ENCODE measurements around the gene NME5.
A peak's percentile ranks its signal among the peaks of the same experiment; 100 is the strongest.

NME5 gene

DNA sequence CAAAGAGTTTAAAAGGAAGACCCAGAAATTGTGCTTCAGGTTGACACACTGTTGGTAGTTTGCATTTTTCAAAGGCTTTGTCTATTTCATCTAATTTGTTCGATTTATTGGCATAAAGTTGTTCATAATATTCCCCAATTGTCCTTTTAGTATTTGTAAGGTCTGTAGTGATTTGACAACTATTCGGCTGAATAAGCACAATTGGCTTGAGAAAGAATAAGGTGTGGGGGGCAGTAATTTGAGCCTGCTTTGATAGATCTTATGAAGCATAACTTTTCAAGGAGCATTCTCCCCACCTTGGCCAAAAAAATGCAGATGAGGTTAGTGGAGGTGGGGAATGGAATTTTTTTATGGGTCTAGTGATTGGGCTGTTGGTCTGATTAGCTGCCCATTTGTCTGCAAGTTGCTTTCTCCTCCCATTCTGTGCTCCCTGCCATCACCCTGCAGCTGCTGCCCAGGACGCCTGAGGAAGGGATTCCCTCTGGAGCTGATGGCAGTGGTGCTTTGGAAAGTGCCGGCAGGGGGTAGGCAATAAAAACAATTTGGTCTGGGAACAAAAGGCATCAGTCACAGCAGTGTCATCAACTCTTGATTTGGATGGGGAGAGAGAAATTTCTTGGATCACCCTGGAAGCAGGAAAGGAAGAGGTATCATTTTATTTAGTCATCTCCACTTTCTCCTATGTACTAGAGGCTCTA, 28.8 kb downstream of the NME5 start:
- Histone ChIP-seq H3K9me3 (replicated peaks in 1 of 2; ENCODE audit: control insufficient read depth in 2 of 2, insufficient read depth in 1 of 2, low read depth in 1 of 2, low read length in 2 of 2) (no peaks in the 10 kb centered on the region), H3K23ac (ENCODE audit: low read depth, low read length, poor library complexity) (no peak overlapping the region), H3K79me1 (ENCODE audit: low read depth, low read length) (no peaks in the 10 kb centered on the region), H3K4me3 (ENCODE audit: low read length in 2 of 2) (no peak overlapping the region), H2BK5ac (ENCODE audit: low read length) (no peak overlapping the region), H4K8ac (ENCODE audit: low read depth, low read length) (no peak overlapping the region), H2AK5ac (ENCODE audit: low read depth, low read length) (no peak overlapping the region), H3K27ac (replicated peaks; ENCODE audit: low read length) (no peak overlapping the region), H2BK12ac (ENCODE audit: low read length) (no peak overlapping the region), H3K36me3 (replicated peaks in 1 of 2; ENCODE audit: control insufficient read depth in 2 of 2, insufficient read depth in 2 of 2, low read length in 2 of 2) (no peaks in the 10 kb centered on the region), H3K4me2 (ENCODE audit: insufficient read depth, low read length, poor library complexity, severe bottlenecking) (no peak overlapping the region), H2BK15ac (ENCODE audit: low read length) (no peak overlapping the region), H2AFZ (ENCODE audit: low read length) (no peak overlapping the region), H2BK120ac (ENCODE audit: low read depth, low read length) (no peak overlapping the region), H3K4ac (ENCODE audit: low read length) (no peak overlapping the region), H4K91ac (ENCODE audit: low read depth, low read length, poor library complexity) (no peak overlapping the region), H3K27me3 (ENCODE audit: control insufficient read depth in 3 of 3, insufficient read depth in 3 of 3, low read depth in 1 of 3, low read length in 3 of 3) (peaks cover 0 to 13% (median 0%) of the 10 kb centered on the region in 3 experiments), H3K18ac (ENCODE audit: low read length) (no peak overlapping the region), H3K4me1 (ENCODE audit: control insufficient read depth in 2 of 2, insufficient read depth in 1 of 2, low read depth in 1 of 2, low read length in 2 of 2) (peaks cover 0 to 4% of the 10 kb centered on the region in 2 donors), H3K14ac (ENCODE audit: low read length) (no peak overlapping the region), H3K9ac (ENCODE audit: low read depth, low read length, poor library complexity) (no peak overlapping the region)
- peak; percentile 18 for DNase-seq (ENCODE audit: low spot score)
- WGBS, 2 donors (ENCODE audit: extremely low coverage in 2 of 2, insufficient read length in 2 of 2, insufficient replicate concordance in 1 of 2): no CpG with 5 or more reads among the region's 4 CpGs

DNA sequence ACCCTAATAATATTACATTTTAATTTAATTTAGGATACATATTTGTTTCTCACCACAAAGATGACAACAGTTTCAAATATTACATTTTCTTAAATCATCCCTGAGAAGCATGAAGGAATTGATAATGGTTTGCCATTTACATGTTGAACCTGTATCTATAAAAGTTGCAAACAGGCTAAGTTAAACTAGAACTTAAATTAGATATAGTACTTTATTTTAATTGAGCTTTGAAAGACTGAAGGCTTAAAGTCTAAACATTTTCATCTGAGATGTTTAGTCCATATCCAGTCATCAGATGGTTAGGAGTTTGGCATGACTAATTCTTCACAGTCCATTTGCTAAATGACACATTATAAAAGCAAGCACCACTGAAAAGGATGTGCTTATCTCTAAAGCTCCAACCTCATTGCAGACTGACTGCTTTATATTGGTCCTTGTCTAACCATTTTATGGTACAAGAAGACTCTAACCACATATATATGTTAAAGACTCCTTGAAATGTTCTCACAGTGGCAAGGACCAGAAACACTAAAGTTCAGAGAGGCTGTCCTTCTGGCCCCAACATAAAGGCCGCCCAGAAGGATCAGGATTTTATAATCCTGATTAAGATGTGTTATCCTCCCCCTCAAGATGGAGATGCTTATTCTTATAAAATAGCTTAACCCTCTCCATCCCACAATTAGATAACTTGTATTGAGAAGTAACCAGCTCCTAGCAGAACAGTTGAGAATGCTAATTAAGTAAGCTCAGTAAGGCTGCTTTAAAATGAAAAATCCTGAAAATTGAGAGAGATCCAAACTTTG, 29.6 kb downstream of the NME5 start:
- Histone ChIP-seq H2BK5ac (ENCODE audit: low read length) (no peak overlapping the region), H3K4ac (ENCODE audit: low read length) (no peak overlapping the region), H3K4me2 (ENCODE audit: insufficient read depth, low read length, poor library complexity, severe bottlenecking) (no peak overlapping the region), H3K18ac (ENCODE audit: low read length) (no peak overlapping the region), H3K23ac (ENCODE audit: low read depth, low read length, poor library complexity) (no peak overlapping the region), H4K8ac (ENCODE audit: low read depth, low read length) (no peak overlapping the region), H2BK12ac (ENCODE audit: low read length) (no peak overlapping the region), H4K91ac (ENCODE audit: low read depth, low read length, poor library complexity) (no peak overlapping the region), H3K4me1 (ENCODE audit: control insufficient read depth in 2 of 2, insufficient read depth in 1 of 2, low read depth in 1 of 2, low read length in 2 of 2) (peaks cover 0 to 4% of the 10 kb centered on the region in 2 donors), H3K36me3 (replicated peaks in 1 of 2; ENCODE audit: control insufficient read depth in 2 of 2, insufficient read depth in 2 of 2, low read length in 2 of 2) (no peaks in the 10 kb centered on the region), H3K27ac (replicated peaks; ENCODE audit: low read length) (no peak overlapping the region), H3K9ac (ENCODE audit: low read depth, low read length, poor library complexity) (no peak overlapping the region), H3K4me3 (ENCODE audit: low read length in 2 of 2) (no peak overlapping the region), H2AK5ac (ENCODE audit: low read depth, low read length) (no peak overlapping the region), H3K27me3 (ENCODE audit: control insufficient read depth in 3 of 3, insufficient read depth in 3 of 3, low read depth in 1 of 3, low read length in 3 of 3) (peaks cover 0 to 13% (median 0%) of the 10 kb centered on the region in 3 experiments), H3K79me1 (ENCODE audit: low read depth, low read length) (no peaks in the 10 kb centered on the region), H2AFZ (ENCODE audit: low read length) (no peak overlapping the region), H3K14ac (ENCODE audit: low read length) (no peak overlapping the region), H3K9me3 (replicated peaks in 1 of 2; ENCODE audit: control insufficient read depth in 2 of 2, insufficient read depth in 1 of 2, low read depth in 1 of 2, low read length in 2 of 2) (no peaks in the 10 kb centered on the region), H2BK120ac (ENCODE audit: low read depth, low read length) (no peak overlapping the region), H2BK15ac (ENCODE audit: low read length) (no peak overlapping the region)
- DNase-seq (ENCODE audit: low spot score): no peak
- no CpG with 5 or more reads among the region's 1 CpG for WGBS, 2 donors (ENCODE audit: extremely low coverage in 2 of 2, insufficient read length in 2 of 2, insufficient replicate concordance in 1 of 2)

DNA sequence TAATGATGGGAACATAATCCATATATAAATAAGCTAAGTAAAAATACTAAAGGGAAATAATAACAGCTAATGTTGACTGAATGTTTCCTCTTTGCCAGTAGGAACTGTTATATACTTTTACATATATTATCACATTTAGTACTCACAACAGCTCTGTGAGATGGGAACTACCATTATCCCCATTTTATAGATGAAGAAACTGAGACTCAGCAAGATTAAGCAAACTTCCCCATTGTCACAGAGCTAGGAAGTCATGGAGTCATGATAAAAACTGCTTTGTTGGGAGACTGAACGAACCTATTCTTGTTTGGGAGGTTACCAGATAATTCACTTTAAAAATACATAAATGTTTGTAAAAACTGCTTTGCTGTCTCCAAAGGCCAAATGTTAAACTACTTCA, 32.0 kb downstream of the NME5 start:
- Histone ChIP-seq H2BK12ac (ENCODE audit: low read length) (no peak overlapping the region), H4K8ac (ENCODE audit: low read depth, low read length) (no peak overlapping the region), H3K4me3 (ENCODE audit: low read length in 2 of 2) (no peak overlapping the region), H3K9ac (ENCODE audit: low read depth, low read length, poor library complexity) (no peak overlapping the region), H3K18ac (ENCODE audit: low read length) (no peak overlapping the region), H2BK120ac (ENCODE audit: low read depth, low read length) (no peak overlapping the region), H3K14ac (ENCODE audit: low read length) (no peak overlapping the region), H3K4ac (ENCODE audit: low read length) (no peak overlapping the region), H2AFZ (ENCODE audit: low read length) (no peak overlapping the region), H3K27ac (replicated peaks; ENCODE audit: low read length) (no peak overlapping the region), H3K79me1 (ENCODE audit: low read depth, low read length) (no peaks in the 10 kb centered on the region), H3K36me3 (replicated peaks in 1 of 2; ENCODE audit: control insufficient read depth in 2 of 2, insufficient read depth in 2 of 2, low read length in 2 of 2) (no peaks in the 10 kb centered on the region), H2BK15ac (ENCODE audit: low read length) (no peak overlapping the region), H3K4me1 (ENCODE audit: control insufficient read depth in 2 of 2, insufficient read depth in 1 of 2, low read depth in 1 of 2, low read length in 2 of 2) (peaks cover 0 to 6% of the 10 kb centered on the region in 2 donors), H3K4me2 (ENCODE audit: insufficient read depth, low read length, poor library complexity, severe bottlenecking) (no peak overlapping the region), H2AK5ac (ENCODE audit: low read depth, low read length) (no peak overlapping the region), H3K23ac (ENCODE audit: low read depth, low read length, poor library complexity) (no peak overlapping the region), H3K9me3 (replicated peaks in 1 of 2; ENCODE audit: control insufficient read depth in 2 of 2, insufficient read depth in 1 of 2, low read depth in 1 of 2, low read length in 2 of 2) (no peaks in the 10 kb centered on the region), H3K27me3 (ENCODE audit: control insufficient read depth in 3 of 3, insufficient read depth in 3 of 3, low read depth in 1 of 3, low read length in 3 of 3) (peaks cover 0 to 19% (median 0%) of the 10 kb centered on the region in 3 experiments), H2BK5ac (ENCODE audit: low read length) (no peak overlapping the region), H4K91ac (ENCODE audit: low read depth, low read length, poor library complexity) (no peak overlapping the region)
- no CpG with 5 or more reads among the region's 1 CpG for WGBS, 2 donors (ENCODE audit: extremely low coverage in 2 of 2, insufficient read length in 2 of 2, insufficient replicate concordance in 1 of 2)
- no peak for DNase-seq (ENCODE audit: low spot score)

DNA sequence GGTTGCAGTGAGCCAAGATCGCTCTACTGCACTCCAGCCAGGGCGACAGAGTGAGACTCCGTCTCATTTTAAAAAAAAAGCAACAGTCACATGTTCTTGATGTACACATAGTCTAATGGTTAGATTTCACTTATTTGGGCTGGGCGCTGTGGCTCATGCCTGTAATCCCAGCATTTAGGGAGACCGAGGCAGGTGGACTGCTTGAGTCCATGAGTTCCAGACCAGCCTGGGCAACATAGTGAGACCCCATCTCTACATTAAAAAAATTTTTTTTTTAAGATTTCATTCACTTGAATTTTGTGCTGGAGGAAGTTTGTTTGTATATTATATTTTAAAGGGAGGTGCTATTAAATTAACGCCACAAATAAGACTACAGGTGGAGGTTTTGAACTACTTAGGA, 33.5 kb downstream of the NME5 start:
- no peak overlapping the region for H3K27ac ChIP-seq (replicated peaks; ENCODE audit: low read length)
- no peak for DNase-seq (ENCODE audit: low spot score)

More for the DNA sequence above, 33.5 kb downstream of the NME5 start:
- Histone ChIP-seq H3K4me3 (ENCODE audit: low read length in 2 of 2) (no peak overlapping the region), H2AFZ (ENCODE audit: low read length) (no peak overlapping the region), H3K79me1 (ENCODE audit: low read depth, low read length) (no peaks in the 10 kb centered on the region), H3K4me1 (ENCODE audit: control insufficient read depth in 2 of 2, insufficient read depth in 1 of 2, low read depth in 1 of 2, low read length in 2 of 2) (peaks cover 0 to 6% of the 10 kb centered on the region in 2 donors), H3K23ac (ENCODE audit: low read depth, low read length, poor library complexity) (no peak overlapping the region), H2BK120ac (ENCODE audit: low read depth, low read length) (no peak overlapping the region), H4K91ac (ENCODE audit: low read depth, low read length, poor library complexity) (no peak overlapping the region), H3K36me3 (replicated peaks in 1 of 2; ENCODE audit: control insufficient read depth in 2 of 2, insufficient read depth in 2 of 2, low read length in 2 of 2) (no peaks in the 10 kb centered on the region), H3K9ac (ENCODE audit: low read depth, low read length, poor library complexity) (no peak overlapping the region), H2BK15ac (ENCODE audit: low read length) (no peak overlapping the region), H2BK5ac (ENCODE audit: low read length) (no peak overlapping the region), H3K14ac (ENCODE audit: low read length) (no peak overlapping the region), H3K9me3 (replicated peaks in 1 of 2; ENCODE audit: control insufficient read depth in 2 of 2, insufficient read depth in 1 of 2, low read depth in 1 of 2, low read length in 2 of 2) (no peaks in the 10 kb centered on the region), H2AK5ac (ENCODE audit: low read depth, low read length) (no peak overlapping the region), H3K4ac (ENCODE audit: low read length) (no peak overlapping the region), H3K18ac (ENCODE audit: low read length) (no peak overlapping the region), H3K27me3 (ENCODE audit: control insufficient read depth in 3 of 3, insufficient read depth in 3 of 3, low read depth in 1 of 3, low read length in 3 of 3) (peaks cover 0 to 13% (median 0%) of the 10 kb centered on the region in 3 experiments), H4K8ac (ENCODE audit: low read depth, low read length) (no peak overlapping the region), H2BK12ac (ENCODE audit: low read length) (no peak overlapping the region), H3K4me2 (ENCODE audit: insufficient read depth, low read length, poor library complexity, severe bottlenecking) (no peak overlapping the region)
- WGBS, 2 donors (ENCODE audit: extremely low coverage in 2 of 2, insufficient read length in 2 of 2, insufficient replicate concordance in 1 of 2): no CpG with 5 or more reads among the region's 6 CpGs

All from neuronal stem cell (in vitro differentiated cells).